HEK293 (cell line): ENCODE data around the gene SHISAL1.

Experiments
- BCL11A ChIP-seq: fragments of 450-650 bp; formaldehyde crosslinking; IDR thresholded peaks from 2 replicates; pipeline ENCODE4 v1.5.1; 2016; ENCODE audit warnings: low read depth, missing biosample characterization, missing genetic modification characterization
- EGR2 ChIP-seq: fragments of 450-650 bp; formaldehyde crosslinking; IDR thresholded peaks from 2 replicates; pipeline ENCODE4 v1.5.1; 2016; ENCODE audit warnings: low read depth, missing biosample characterization, missing genetic modification characterization
- GLI4 ChIP-seq: fragments of 450-650 bp; formaldehyde crosslinking; IDR thresholded peaks from 2 replicates; pipeline ENCODE4 v1.5.1; 2016; ENCODE audit warnings: missing biosample characterization, missing genetic modification characterization
- GLIS2 ChIP-seq: fragments of 450-650 bp; formaldehyde crosslinking; IDR thresholded peaks from 2 replicates; pipeline ENCODE4 v1.5.1; 2016; ENCODE audit warnings: missing biosample characterization, missing genetic modification characterization
- KLF1 ChIP-seq: fragments of 450-650 bp; formaldehyde crosslinking; IDR thresholded peaks from 2 replicates; pipeline ENCODE4 v1.5.1; 2016; ENCODE audit warnings: missing biosample characterization, missing genetic modification characterization
- KLF7 ChIP-seq: fragments of 450-650 bp; formaldehyde crosslinking; IDR thresholded peaks from 2 replicates; pipeline ENCODE4 v1.5.1; 2016; ENCODE audit warnings: missing biosample characterization, missing genetic modification characterization, borderline replicate concordance
- SCRT1 ChIP-seq: fragments of 450-650 bp; formaldehyde crosslinking; IDR thresholded peaks from 2 replicates; pipeline ENCODE4 v1.5.1; 2016; ENCODE audit warnings: missing biosample characterization, missing genetic modification characterization, borderline replicate concordance
- ZBTB1 ChIP-seq: fragments of 450-650 bp; formaldehyde crosslinking; IDR thresholded peaks from 2 replicates; pipeline ENCODE4 v1.5.1; 2016; ENCODE audit warnings: missing biosample characterization, missing genetic modification characterization
- ZBTB17 ChIP-seq: fragments of 450-650 bp; formaldehyde crosslinking; IDR thresholded peaks from 2 replicates; pipeline ENCODE4 v1.5.1; 2016; ENCODE audit warnings: missing biosample characterization, missing genetic modification characterization
- ZBTB21 ChIP-seq: fragments of 450-650 bp; formaldehyde crosslinking; IDR thresholded peaks from 2 replicates; pipeline ENCODE4 v1.5.1; 2017; ENCODE audit warnings: missing biosample characterization, missing genetic modification characterization
- ZFP3 ChIP-seq: fragments of 450-650 bp; formaldehyde crosslinking; IDR thresholded peaks from 2 replicates; pipeline ENCODE4 v1.5.1; 2016; ENCODE audit warnings: low read depth, missing biosample characterization, missing genetic modification characterization
- ZFP37 ChIP-seq: fragments of 450-650 bp; formaldehyde crosslinking; IDR thresholded peaks from 2 replicates; pipeline ENCODE4 v1.5.1; 2016; ENCODE audit warnings: missing biosample characterization, missing genetic modification characterization
- ZNF157 ChIP-seq: fragments of 450-650 bp; formaldehyde crosslinking; IDR thresholded peaks from 2 replicates; pipeline ENCODE4 v1.5.1; 2016; ENCODE audit warnings: missing biosample characterization, missing genetic modification characterization
- ZNF214 ChIP-seq: fragments of 450-650 bp; formaldehyde crosslinking; IDR thresholded peaks from 2 replicates; pipeline ENCODE4 v1.5.1; 2017; ENCODE audit warnings: missing biosample characterization, mild to moderate bottlenecking, missing genetic modification characterization, borderline replicate concordance
- ZNF221 ChIP-seq: fragments of 450-650 bp; formaldehyde crosslinking; IDR thresholded peaks from 2 replicates; pipeline ENCODE4 v1.5.1; 2017; ENCODE audit warnings: missing biosample characterization, missing genetic modification characterization, borderline replicate concordance
- ZNF24 ChIP-seq: fragments of 450-650 bp; formaldehyde crosslinking; IDR thresholded peaks from 2 replicates; pipeline ENCODE4 v1.5.1; 2016; ENCODE audit warnings: missing biosample characterization, missing genetic modification characterization
- ZNF391 ChIP-seq: fragments of 450-650 bp; formaldehyde crosslinking; IDR thresholded peaks from 2 replicates; pipeline ENCODE4 v1.5.1; 2016; ENCODE audit warnings: low read depth, missing biosample characterization, missing genetic modification characterization, borderline replicate concordance
- ZNF416 ChIP-seq: fragments of 450-650 bp; formaldehyde crosslinking; IDR thresholded peaks from 2 replicates; pipeline ENCODE4 v1.5.1; 2016; ENCODE audit warnings: missing biosample characterization, missing genetic modification characterization
- ZNF48 ChIP-seq: fragments of 450-650 bp; formaldehyde crosslinking; IDR thresholded peaks from 2 replicates; pipeline ENCODE4 v1.5.1; 2016; ENCODE audit warnings: missing biosample characterization, missing genetic modification characterization
- ZNF560 ChIP-seq: fragments of 450-650 bp; formaldehyde crosslinking; IDR thresholded peaks from 2 replicates; pipeline ENCODE4 v1.5.1; 2017; ENCODE audit warnings: missing biosample characterization, missing genetic modification characterization, borderline replicate concordance
- ZNF624 ChIP-seq: fragments of 450-650 bp; formaldehyde crosslinking; IDR thresholded peaks from 2 replicates; pipeline ENCODE4 v1.5.1; 2017; ENCODE audit warnings: missing biosample characterization, missing genetic modification characterization
- ZNF629 ChIP-seq: fragments of 450-650 bp; formaldehyde crosslinking; IDR thresholded peaks from 2 replicates; pipeline ENCODE4 v1.5.1; 2017; ENCODE audit warnings: missing biosample characterization, missing genetic modification characterization
- ZNF664 ChIP-seq: fragments of 450-650 bp; formaldehyde crosslinking; IDR thresholded peaks from 2 replicates; pipeline ENCODE4 v1.5.1; 2016; ENCODE audit warnings: missing biosample characterization, missing genetic modification characterization
- ZNF785 ChIP-seq: fragments of 450-650 bp; formaldehyde crosslinking; IDR thresholded peaks from 2 replicates; pipeline ENCODE4 v1.5.1; 2016; ENCODE audit warnings: missing biosample characterization, missing genetic modification characterization
- ZNF791 ChIP-seq: fragments of 450-650 bp; formaldehyde crosslinking; IDR thresholded peaks from 2 replicates; pipeline ENCODE4 v1.5.1; 2016; ENCODE audit warnings: missing biosample characterization, missing genetic modification characterization
- ZNF843 ChIP-seq: fragments of 450-650 bp; formaldehyde crosslinking; IDR thresholded peaks from 2 replicates; pipeline ENCODE4 v1.5.1; 2016; ENCODE audit warnings: missing biosample characterization, missing genetic modification characterization
- ZSCAN16 ChIP-seq: fragments of 450-650 bp; formaldehyde crosslinking; IDR thresholded peaks from 2 replicates; pipeline ENCODE4 v1.5.1; 2016; ENCODE audit warnings: missing biosample characterization, missing genetic modification characterization
- TF ChIP-seq, protein P1 (sequence below): fragments of 450-650 bp; formaldehyde crosslinking; IDR thresholded peaks from 2 replicates; pipeline ENCODE4 v1.5.1; 2016; ENCODE audit warnings: missing biosample characterization, missing genetic modification characterization
- TF ChIP-seq, protein P2 (sequence below): fragments of 450-650 bp; formaldehyde crosslinking; IDR thresholded peaks from 2 replicates; pipeline ENCODE4 v1.5.1; 2016; ENCODE audit warnings: missing biosample characterization, missing genetic modification characterization
- TF ChIP-seq, protein P3 (sequence below): fragments of 450-650 bp; formaldehyde crosslinking; IDR thresholded peaks from 2 replicates; pipeline ENCODE4; 2016; ENCODE audit warnings: missing biosample characterization, missing genetic modification characterization
- TF ChIP-seq, protein P4 (sequence below): IDR thresholded peaks from 2 replicates; pipeline ENCODE4 v1.6.1; 2011; ENCODE audit warnings: mild to moderate bottlenecking, low read depth, low read length, borderline replicate concordance
- TF ChIP-seq, protein P5 (sequence below): fragments of 450-650 bp; formaldehyde crosslinking; IDR thresholded peaks from 2 replicates; pipeline ENCODE4 v1.5.1; 2016; ENCODE audit warnings: missing biosample characterization, missing genetic modification characterization
- TF ChIP-seq, protein P6 (sequence below): fragments of 450-650 bp; formaldehyde crosslinking; IDR thresholded peaks from 2 replicates; pipeline ENCODE4 v1.5.1; 2016; ENCODE audit warnings: missing biosample characterization, missing genetic modification characterization

The SHISAL1 gene

DNA sequence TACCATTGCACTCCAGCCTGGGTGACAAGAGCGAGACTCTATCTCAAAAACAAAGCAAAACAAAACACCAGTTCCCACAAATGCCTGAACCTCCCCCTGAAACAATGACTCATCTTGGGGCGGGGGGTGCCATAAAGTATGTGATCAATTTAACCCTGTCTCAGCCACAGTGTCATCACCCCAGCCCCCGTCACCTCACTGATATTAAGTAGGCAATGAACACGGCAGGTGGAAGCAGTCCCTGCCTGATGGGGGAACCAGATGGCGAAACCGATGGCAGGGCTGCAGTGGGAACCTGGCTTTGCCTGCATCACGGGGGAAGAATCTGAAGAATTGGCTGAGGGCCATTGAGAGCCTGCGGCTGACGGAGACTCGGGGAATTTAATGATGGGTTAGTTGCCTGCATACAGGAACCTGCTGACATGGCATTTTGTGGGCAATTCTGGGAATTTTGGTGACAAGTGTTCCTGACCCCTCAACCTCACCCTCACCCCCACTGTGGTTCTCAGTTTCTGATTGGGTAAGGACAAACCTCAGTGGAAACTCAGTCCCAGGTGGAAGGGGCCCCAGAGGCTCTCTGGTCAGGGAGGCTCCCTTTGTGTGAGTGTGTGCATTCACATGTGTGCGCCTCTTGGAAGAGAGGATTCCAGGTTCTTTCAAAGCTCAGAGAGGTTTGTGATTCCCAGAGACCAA is 39.1 kb upstream of the SHISAL1 start (continued):
- peak; percentile 78 for TF ChIP-seq ZBTB17 (tag by site-specific recombination)
- no peak for TF ChIP-seq ZNF791 (tag by site-specific recombination)
- no peak for TF ChIP-seq ZNF624 (tag by site-specific recombination)
- TF ChIP-seq, protein P1, sequence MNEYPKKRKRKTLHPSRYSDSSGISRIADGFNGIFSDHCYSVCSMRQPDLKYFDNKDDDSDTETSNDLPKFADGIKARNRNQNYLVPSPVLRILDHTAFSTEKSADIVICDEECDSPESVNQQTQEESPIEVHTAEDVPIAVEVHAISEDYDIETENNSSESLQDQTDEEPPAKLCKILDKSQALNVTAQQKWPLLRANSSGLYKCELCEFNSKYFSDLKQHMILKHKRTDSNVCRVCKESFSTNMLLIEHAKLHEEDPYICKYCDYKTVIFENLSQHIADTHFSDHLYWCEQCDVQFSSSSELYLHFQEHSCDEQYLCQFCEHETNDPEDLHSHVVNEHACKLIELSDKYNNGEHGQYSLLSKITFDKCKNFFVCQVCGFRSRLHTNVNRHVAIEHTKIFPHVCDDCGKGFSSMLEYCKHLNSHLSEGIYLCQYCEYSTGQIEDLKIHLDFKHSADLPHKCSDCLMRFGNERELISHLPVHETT (tag by site-specific recombination) = no peak
- no peak for TF ChIP-seq ZBTB1
- peak; percentile 67 for TF ChIP-seq ZBTB21
- TF ChIP-seq ZNF560 (tag by site-specific recombination) = no peak
- TF ChIP-seq ZNF416 = no peak
- no peak for TF ChIP-seq ZNF48 (tag by site-specific recombination)
- no peak for TF ChIP-seq ZNF221 (tag by site-specific recombination)
- TF ChIP-seq KLF7 (tag by site-specific recombination) = no peak
- TF ChIP-seq ZFP37 = no peak
- peak; percentile 64 for TF ChIP-seq GLIS2 (tag by site-specific recombination)
- TF ChIP-seq, protein P2, sequence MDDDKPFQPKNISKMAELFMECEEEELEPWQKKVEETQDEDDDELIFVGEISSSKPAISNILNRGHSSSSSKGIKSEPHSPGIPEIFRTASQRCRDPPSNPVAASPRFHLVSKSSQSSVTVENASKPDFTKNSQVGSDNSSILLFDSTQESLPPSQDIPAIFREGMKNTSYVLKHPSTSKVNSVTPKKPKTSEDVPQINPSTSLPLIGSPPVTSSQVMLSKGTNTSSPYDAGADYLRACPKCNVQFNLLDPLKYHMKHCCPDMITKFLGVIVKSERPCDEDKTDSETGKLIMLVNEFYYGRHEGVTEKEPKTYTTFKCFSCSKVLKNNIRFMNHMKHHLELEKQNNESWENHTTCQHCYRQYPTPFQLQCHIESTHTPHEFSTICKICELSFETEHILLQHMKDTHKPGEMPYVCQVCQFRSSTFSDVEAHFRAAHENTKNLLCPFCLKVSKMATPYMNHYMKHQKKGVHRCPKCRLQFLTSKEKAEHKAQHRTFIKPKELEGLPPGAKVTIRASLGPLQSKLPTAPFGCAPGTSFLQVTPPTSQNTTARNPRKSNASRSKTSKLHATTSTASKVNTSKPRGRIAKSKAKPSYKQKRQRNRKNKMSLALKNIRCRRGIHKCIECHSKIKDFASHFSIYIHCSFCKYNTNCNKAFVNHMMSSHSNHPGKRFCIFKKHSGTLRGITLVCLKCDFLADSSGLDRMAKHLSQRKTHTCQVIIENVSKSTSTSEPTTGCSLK = no peak
- no peak for TF ChIP-seq ZNF214 (tag by site-specific recombination)
- TF ChIP-seq ZNF629 (tag by site-specific recombination) = peak; percentile 68; the same call in 1 of the 2 replicates
- TF ChIP-seq EGR2 (tag by site-specific recombination) = peak; percentile 13; the same call in 1 of the 2 replicates
- TF ChIP-seq ZNF391 (tag by site-specific recombination) = no peak
- TF ChIP-seq, protein P3, sequence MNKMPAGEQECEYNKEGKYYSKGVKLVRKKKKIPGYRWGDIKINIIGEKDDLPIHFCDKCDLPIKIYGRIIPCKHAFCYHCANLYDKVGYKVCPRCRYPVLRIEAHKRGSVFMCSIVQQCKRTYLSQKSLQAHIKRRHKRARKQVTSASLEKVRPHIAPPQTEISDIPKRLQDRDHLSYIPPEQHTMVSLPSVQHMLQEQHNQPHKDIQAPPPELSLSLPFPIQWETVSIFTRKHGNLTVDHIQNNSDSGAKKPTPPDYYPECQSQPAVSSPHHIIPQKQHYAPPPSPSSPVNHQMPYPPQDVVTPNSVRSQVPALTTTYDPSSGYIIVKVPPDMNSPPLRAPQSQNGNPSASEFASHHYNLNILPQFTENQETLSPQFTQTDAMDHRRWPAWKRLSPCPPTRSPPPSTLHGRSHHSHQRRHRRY (tag by site-specific recombination) = no peak
- no peak for TF ChIP-seq SCRT1 (tag by site-specific recombination)
- peak; percentile 48; the same call in 1 of the 2 replicates for TF ChIP-seq ZNF24 (tag by site-specific recombination)
- peak; percentile 44 for TF ChIP-seq KLF1 (tag by site-specific recombination)
- TF ChIP-seq ZNF157 (tag by site-specific recombination) = no peak
- TF ChIP-seq ZNF785 (tag by site-specific recombination) = no peak
- TF ChIP-seq ZSCAN16 = no peak
- 0 out of 2 replicates have a peak, but pooled peaks have one; percentile 42 for TF ChIP-seq ZNF664 (tag by site-specific recombination)
- no peak for TF ChIP-seq ZNF843 (tag by site-specific recombination)
- TF ChIP-seq ZFP3 (tag by site-specific recombination) = no peak
- TF ChIP-seq, protein P4, sequence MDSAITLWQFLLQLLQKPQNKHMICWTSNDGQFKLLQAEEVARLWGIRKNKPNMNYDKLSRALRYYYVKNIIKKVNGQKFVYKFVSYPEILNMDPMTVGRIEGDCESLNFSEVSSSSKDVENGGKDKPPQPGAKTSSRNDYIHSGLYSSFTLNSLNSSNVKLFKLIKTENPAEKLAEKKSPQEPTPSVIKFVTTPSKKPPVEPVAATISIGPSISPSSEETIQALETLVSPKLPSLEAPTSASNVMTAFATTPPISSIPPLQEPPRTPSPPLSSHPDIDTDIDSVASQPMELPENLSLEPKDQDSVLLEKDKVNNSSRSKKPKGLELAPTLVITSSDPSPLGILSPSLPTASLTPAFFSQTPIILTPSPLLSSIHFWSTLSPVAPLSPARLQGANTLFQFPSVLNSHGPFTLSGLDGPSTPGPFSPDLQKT = no peak
- TF ChIP-seq, protein P5, sequence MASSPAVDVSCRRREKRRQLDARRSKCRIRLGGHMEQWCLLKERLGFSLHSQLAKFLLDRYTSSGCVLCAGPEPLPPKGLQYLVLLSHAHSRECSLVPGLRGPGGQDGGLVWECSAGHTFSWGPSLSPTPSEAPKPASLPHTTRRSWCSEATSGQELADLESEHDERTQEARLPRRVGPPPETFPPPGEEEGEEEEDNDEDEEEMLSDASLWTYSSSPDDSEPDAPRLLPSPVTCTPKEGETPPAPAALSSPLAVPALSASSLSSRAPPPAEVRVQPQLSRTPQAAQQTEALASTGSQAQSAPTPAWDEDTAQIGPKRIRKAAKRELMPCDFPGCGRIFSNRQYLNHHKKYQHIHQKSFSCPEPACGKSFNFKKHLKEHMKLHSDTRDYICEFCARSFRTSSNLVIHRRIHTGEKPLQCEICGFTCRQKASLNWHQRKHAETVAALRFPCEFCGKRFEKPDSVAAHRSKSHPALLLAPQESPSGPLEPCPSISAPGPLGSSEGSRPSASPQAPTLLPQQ (tag by site-specific recombination) = peak; percentile 98
- 0 out of 2 replicates have a peak, but pooled peaks have one; percentile 16 for TF ChIP-seq BCL11A (tag by site-specific recombination)
- TF ChIP-seq, protein P6, sequence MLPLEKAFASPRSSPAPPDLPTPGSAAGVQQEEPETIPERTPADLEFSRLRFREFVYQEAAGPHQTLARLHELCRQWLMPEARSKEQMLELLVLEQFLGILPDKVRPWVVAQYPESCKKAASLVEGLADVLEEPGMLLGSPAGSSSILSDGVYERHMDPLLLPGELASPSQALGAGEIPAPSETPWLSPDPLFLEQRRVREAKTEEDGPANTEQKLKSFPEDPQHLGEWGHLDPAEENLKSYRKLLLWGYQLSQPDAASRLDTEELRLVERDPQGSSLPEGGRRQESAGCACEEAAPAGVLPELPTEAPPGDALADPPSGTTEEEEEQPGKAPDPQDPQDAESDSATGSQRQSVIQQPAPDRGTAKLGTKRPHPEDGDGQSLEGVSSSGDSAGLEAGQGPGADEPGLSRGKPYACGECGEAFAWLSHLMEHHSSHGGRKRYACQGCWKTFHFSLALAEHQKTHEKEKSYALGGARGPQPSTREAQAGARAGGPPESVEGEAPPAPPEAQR = no peak
- TF ChIP-seq GLI4 (tag by site-specific recombination) = no peak
